K562 (cell line): Measurements from ENCODE around the gene TUBB8B.
"Not testable (repeated sequence)": the region's sequence is repeated elsewhere in the genome, so short reads cannot be mapped to it uniquely, and the experiment has no call there.

ENCODE experiments used
- CTCF ChIP-seq, 3 experiments: IDR thresholded peaks in 2 of 3; conservative IDR thresholded peaks in 1 of 3; 2 replicates each; pipeline ENCODE4 v1.5.1; 2011 to 2012; ENCODE audit warnings: low read length in 3 of 3, mild to moderate bottlenecking in 3 of 3, control low read depth in 2 of 3, improper control_type of control experiment in 1 of 3, inconsistent platforms in 1 of 3, low read depth in 1 of 3, mixed read lengths in 1 of 3, moderate library complexity in 1 of 3; ENCODE audit not compliant: insufficient read depth in 2 of 3
- EP300 ChIP-seq: IDR thresholded peaks from 2 replicates; pipeline ENCODE4 v1.6.1; 2012; ENCODE audit warnings: low read length, improper control_type of control experiment
- ERF ChIP-seq: fragments of 450-650 bp; formaldehyde crosslinking; IDR thresholded peaks from 2 replicates; pipeline ENCODE4 v1.4.0; 2020; ENCODE audit warnings: mild to moderate bottlenecking, mixed read lengths
- FOXM1 ChIP-seq, 2 experiments: fragments of 450-650 bp in 1 of 2; sonication (generic) in 1 of 2; formaldehyde crosslinking in 1 of 2; IDR thresholded peaks; 2 replicates each; pipeline versions ENCODE4 v1.6.1 to v1.9.0; 2017 to 2022; ENCODE audit warnings: low read depth in 2 of 2, mild to moderate bottlenecking in 2 of 2, missing genetic modification reagents in 1 of 2, moderate library complexity in 1 of 2
- MAFF ChIP-seq: IDR thresholded peaks from 2 replicates; pipeline ENCODE4 v1.6.1; 2012; ENCODE audit warnings: low read length, improper control_type of control experiment
- POLR2AphosphoS5 ChIP-seq: IDR thresholded peaks from 2 replicates; pipeline ENCODE4 v1.6.1; 2011; ENCODE audit warnings: mild to moderate bottlenecking, low read depth, low read length, moderate library complexity; ENCODE audit not compliant: control insufficient read depth, insufficient read depth
- RFX1 ChIP-seq: fragments of 450-650 bp; IDR thresholded peaks from 2 replicates; pipeline ENCODE4 v1.6.1; 2016; ENCODE audit warnings: mild to moderate bottlenecking, moderate library complexity
- SP2 ChIP-seq: IDR thresholded peaks from 2 replicates; pipeline ENCODE4 v1.6.1; 2011; ENCODE audit warnings: mild to moderate bottlenecking, low read depth, low read length, moderate library complexity; ENCODE audit not compliant: poor library complexity, severe bottlenecking; ENCODE audit errors: extremely low read depth
- TGIF2 ChIP-seq: sonication (generic); formaldehyde crosslinking; IDR thresholded peaks from 2 replicates; pipeline ENCODE4 v1.8.1; 2022; ENCODE audit warnings: mild to moderate bottlenecking, missing genetic modification reagents, moderate library complexity
- ZNF24 ChIP-seq: fragments of 450-650 bp; IDR thresholded peaks from 2 replicates; pipeline ENCODE4 v1.6.1; 2016

- TF ChIP-seq TGIF2 (CRISPR knock-in tag); CTCF (IDR thresholded peaks at IDR 0.05 in 2 of 3, conservative IDR thresholded peaks at IDR 0.05 in 1 of 3; ENCODE audit: insufficient read depth in 2 of 3, low read depth in 1 of 3, low read length in 3 of 3); ZNF24; ERF (CRISPR knock-in tag); EP300; SP2; POLR2AphosphoS5; MAFF; FOXM1 (IDR thresholded peaks at IDR 0.05; ENCODE audit: low read depth); FOXM1 (CRISPR knock-in tag; IDR thresholded peaks at IDR 0.05; ENCODE audit: low read depth); RFX1: not testable (repeated sequence)
These were observed 39.5 kb downstream of the TUBB8B start for GRCh38 chr18:9937-10336.
